Pulmonary artery endothelial cell (primary cell): Measurements from ENCODE around the gene COL17A1. TPM values are rescaled to one million over a fixed set of nuclear protein-coding genes. Genes with fewer than 3 reads are reported as not detected.

ENCODE experiments used
- DNase-seq: peaks from one replicate; pipeline ENCODE4 v3.0.0-alpha.2; 2011; ENCODE audit warnings: low read depth, low spot score
- total RNA-seq: library from RNA; depleted of rRNA; stranded (reverse); fragments of >200 nt; gene quantifications from 2 replicates; pipeline ENCODE4 v1.2.3, GENCODE V29; 2014

Gene COL17A1
- total RNA-seq, 1 donor from 2014 or later, result 2.2 TPM

DNA sequence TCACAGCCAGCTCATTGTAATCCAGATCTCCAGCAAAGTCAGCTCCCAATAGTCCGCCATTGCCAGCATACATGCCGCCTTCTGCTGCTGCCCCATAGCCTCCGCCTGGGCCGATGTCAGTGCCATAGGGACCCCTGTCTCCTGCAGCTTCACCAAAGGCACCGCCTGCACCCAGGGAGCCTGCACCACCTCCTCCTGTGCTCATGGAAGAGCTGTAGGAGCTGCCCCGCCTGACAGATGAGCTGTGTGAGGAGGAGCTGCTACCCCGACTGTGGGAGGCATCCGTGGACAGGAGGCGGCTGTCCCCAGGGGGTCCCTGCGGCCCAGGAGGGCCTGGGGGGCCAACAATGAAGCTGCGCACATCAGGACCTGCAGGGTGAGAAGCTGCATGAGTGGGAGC is 51.7 kb downstream of the COL17A1 start:
- no peak for DNase-seq

DNA sequence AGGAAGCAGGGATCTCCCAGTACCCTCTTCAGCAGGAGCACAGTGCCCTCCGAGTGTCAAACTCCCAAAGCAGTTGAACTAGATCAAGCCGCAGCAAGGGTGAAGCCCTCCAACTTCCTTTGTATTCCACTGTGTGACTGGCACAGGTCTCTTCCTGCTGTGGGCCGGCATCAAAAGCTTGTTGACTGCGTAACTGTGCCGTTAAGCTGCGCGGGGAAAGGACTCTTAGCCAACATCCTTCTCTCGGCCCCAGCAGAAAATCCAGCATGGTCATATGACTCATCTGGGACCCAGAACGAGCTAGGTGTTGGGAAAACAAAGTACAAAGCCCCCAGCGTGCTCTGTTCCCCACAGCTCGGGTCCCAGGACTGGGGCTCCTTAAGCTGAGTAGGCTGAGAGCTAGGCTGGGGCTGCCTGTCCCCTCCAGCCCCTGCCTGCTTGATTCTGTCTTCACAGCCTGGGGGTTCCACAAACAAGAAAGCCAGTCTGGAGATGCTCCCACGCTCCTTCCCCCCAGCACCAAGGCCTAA is 52.2 kb downstream of the COL17A1 start:
- DNase-seq, result no peak

DNA sequence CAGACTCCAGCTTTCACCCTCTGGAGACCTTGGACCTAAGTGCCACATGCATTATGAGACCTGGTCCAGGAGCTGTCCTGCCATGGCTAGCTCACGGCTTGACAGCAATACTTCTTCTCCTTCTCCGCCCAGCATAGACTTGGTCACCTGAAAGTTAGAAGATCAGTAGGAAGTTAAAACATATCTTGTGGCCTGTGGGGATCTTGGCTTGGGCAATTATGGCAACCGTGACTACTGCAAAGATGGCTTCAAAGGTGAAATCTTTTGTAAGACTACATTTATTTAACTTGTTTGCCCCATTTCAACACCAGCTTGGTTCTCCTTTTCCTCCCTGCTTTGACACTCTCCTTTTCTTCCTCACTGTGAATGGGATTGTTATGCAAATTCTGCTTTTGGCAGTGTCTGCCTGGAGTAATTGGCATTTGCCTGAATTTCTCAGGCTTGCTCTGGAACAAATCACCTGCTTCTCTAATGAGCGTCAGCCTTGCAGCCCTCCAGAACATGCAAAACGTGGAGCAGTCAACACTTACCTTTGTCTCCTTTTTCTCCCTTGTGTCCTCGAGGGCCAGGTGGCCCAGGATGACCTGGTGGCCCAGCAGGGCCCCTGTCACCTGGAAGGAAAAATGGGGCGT is 53.4 kb downstream of the COL17A1 start:
- DNase-seq, result no peak

DNA sequence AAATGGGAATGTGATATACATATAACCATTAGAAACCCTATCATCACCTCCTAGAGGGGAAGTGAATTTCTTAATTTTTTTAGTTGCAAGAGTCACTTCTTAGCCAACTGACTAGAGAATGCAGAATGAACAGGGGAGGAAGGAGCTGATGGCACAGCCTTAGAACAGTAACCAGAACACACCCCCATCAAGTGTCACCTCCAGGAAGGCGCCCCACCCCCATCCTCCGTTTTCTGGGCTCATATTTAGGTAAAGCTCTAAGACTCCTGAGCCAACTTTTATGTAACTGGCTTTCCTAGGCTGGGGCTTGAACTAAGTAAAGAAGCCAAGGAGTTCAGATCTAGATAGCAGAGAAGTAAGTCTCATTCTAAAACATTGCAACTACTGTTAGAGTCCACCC is 54.0 kb downstream of the COL17A1 start:
- DNase-seq, result no peak

DNA sequence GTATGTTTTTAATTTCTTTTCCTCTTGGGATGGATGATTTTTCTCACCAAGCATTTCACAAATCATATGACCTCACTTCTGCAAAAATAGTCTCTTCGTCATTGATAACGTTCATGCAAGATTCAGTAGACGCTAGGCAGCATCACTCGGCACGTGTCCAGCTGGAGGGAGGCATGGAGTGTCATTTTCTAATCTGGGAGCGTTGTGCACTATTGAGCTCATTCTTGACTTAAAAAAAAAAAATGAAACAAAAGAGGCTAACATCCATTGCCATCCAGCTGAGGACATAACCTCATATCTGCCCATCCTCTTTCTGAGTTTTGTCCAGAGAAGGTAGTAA is 56.2 kb downstream of the COL17A1 start:
- no peak for DNase-seq

DNA sequence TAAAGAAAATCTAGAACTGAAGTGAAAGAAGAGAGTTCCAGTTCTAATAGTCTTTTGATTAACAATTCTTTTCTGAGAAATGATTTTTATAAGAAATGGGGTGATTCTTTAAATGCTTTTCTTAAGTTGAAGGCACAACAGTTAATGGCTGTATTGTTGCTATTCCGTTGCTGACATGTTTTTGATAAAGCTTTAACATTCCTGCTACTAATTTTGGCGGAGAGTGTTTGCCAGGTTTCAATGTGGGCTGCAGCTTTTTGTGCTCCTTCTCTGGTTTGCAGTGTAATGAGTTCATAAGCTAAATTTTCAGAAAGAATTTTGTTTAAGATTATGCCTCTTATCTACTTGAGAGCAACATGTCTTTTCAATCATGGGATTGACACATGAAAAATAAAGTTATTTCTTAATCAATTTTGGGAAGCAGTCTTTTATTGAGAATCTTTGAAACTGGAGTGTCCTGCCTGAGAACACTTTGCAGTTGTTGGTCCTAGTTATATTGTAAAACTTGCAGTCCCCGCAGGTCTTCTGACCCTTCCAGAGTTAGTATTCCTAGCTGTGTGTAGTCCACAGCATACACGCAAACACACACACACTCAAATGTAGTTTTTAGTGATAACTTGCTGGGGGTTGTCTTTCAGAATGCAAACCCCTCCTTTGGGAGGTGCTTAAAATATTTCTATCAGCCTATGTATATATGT is 56.7 kb downstream of the COL17A1 start:
- no peak for DNase-seq

DNA sequence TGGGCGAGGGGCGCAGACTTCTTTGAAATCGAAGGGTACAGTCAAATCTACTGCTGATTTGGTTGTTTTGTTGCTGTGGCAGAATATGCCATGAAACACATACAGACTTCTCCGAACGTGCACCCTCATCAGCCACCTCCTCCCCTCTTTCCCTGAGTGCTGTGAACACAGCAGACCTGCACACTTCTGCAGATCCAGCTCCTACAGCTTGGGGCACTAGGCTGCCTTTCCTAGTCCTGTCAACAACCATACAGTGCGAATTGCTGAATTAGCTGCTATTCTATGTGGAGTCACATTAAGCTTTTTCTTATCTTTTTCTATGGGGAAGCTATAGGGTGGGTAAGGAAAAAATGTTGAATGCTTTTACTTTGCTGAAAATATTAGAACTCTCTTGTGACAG is 57.5 kb downstream of the COL17A1 start:
- no peak for DNase-seq

DNA sequence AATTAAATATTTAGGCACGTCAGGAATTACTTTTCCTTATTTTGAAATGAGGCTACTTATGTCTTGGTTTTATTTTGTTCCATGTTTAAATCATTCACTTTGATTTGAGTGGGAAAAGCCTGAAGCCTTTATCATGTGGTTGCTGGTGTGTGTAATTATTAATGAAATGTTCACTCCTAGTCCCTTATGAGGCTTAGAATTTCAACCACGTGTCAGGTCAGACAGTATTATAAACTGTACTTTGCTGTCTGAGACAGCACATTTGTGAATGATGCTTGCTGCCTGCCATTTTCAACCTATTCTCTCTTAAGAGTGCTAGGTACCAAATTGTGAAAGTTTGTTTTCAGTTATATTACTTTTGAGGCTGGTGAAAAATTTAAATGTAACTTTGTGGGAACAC is 58.9 kb downstream of the COL17A1 start:
- DNase-seq, result no peak

DNA sequence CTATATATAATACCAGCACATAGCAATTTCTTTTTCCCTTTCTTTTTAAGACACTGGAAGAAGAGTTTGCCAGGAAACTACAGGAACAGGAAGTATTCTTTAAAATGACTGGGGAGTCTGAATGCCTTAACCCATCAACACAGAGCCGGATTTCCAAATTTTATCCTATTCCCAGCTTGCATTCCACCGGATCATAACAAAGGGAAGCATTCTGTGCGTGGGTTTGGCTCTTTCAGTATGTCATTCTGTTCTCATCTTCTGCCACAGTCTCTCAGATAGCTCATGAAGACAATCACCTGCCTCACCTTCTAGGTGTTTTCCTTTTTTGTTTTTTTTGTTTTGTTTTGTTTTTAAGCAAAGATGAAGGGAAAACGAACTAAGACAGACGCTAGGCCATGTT is 60.2 kb downstream of the COL17A1 start:
- no peak for DNase-seq

DNA sequence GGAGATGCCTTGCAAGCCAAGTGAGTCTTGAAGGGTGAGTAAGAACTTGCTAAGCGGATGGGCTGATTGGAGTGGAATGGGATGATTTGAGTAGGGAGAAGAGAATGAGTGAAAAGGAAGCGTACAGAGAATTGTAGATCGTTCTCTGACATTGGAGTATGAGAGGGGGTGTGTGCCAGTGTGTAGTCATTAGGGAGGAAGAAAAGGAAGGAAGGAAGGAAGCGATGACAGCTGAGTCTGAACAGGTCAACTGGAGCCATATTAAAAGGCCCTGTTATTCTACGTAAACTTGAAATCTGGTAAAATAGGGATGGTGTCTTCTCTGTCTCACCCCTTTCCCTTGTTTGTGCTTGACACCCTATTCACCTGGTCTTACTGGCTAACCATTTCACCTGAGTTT is 63.7 kb downstream of the COL17A1 start:
- no peak for DNase-seq

DNA sequence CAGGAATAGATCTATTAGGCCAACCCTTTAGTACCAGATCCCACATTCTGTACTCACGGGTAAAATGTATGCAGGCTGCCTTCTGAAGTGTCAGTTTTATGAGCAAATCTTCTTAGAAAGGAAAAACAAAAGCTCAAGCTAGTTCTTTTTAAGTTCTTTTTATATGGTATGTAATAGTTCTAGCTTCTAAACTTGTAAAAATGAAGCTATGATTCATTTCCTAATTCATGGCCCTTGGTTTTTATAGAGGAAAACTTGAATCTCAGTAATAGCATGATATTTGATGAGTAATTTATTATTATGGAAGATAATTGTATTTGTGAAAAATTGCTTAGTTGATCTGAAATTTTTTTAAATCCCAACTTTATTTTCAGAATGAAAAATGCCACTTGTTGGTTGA is 64.4 kb downstream of the COL17A1 start:
- DNase-seq, result no peak

DNA sequence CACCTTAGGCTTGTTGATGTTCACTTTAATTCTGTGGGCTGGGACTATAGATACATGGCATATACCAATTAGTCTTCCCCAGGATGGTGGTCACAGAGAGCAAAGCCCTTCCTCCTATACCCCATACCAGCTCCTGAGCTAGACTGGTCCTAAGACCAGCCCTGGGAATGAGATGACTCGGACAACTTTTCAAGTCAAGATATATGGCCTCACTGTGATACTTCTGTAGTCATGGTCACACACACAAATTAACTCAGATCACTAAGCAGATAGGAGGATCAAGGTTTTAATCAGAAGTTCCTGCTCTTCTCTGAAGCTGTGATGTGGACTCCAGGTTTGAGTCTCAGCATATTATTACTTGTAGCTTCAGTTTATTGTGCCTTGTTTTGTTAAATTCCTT is 65.7 kb downstream of the COL17A1 start:
- DNase-seq, result no peak

DNA sequence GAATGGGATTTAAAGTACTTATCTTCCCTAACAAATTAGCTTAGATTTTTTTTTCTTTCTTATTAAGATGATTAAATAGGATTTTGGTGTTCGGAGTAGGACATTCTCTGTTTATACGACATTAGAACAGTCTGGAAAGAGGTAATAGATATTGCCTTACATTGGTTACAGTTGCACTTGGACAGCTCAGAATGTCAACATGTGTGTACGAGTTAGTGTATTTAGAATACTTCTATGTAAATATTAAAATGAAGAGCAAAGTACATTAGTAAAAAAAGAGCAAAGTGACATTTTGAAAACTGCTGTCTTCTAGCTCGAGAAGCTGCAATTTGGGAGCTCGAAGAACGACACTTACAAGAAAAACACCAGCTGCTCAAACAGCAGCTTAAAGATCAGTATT is 67.2 kb downstream of the COL17A1 start:
- no peak for DNase-seq

DNA sequence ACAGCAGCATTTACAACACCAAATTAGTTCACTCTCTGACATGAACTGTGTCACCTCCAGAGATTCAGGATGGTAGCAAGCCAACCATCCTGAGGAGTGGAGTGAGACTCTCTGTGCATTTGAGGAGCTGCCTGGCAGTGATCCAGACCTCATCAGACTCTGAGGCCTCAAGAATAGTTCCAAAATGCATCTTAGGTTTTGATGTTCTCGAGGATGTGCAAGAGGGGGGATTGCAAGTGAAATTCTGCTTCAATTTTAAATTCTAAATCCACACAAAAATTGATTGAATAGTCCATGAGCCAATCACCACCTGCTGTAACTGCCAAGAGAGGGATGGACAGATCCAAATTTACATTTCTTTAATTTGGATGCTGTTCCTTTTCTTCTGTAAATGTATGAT is 69.0 kb downstream of the COL17A1 start:
- no peak for DNase-seq

DNA sequence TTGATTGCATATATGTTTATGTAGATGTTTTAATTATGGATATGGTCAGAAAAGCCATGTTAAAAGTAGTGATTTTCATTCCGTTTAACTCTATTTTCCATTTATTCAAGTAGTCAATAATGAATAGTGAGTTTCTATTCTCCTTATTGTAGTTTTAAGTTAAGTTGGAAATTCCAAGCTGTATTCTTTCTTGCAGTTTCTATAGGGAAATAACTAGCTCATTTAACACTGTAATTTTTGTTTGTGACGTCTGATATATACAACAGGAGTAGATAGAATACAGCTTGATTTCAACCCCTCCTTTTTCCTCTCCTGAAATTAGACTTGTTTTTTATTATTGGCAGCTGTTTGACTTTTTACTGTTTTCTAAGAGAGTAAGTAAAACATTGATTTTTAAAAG is 71.5 kb downstream of the COL17A1 start:
- DNase-seq, result no peak

DNA sequence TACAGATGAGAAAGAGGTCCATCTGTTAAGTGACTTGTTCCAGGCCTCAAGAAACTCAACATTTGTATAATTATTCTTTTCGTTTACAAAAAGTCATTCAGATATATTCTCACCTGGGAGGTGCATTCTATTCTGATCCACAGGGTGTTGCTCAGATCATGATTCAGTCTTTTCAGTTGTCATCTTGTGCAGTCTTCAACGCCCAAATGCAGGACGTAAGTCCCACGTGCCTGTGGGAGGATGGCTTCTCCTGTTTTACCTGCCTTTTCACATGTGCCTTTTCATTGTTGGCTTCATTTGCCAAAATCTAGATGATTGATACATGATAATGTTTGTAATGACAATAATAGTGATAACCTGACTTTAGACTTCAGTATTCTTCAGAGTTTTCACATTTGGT is 72.2 kb downstream of the COL17A1 start:
- DNase-seq, result no peak

DNA sequence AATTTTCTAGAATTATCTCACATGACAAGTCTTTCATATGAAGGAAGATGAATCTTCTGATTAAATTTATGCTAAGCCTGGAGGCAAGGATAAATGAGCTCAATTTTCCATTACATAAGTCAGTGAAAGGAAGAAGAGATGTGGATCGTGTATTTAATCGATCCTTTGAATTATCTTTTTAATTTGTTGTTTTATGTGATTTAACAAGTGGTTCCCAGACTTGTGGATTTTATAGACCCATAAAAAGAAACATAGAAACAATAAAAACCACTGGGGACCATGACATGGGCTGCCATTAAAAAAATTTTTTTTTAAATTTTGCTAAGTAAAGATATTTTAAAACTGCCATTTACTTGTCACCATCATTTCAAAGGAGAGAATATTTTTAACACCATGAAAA is 73.8 kb downstream of the COL17A1 start:
- DNase-seq, result no peak

DNA sequence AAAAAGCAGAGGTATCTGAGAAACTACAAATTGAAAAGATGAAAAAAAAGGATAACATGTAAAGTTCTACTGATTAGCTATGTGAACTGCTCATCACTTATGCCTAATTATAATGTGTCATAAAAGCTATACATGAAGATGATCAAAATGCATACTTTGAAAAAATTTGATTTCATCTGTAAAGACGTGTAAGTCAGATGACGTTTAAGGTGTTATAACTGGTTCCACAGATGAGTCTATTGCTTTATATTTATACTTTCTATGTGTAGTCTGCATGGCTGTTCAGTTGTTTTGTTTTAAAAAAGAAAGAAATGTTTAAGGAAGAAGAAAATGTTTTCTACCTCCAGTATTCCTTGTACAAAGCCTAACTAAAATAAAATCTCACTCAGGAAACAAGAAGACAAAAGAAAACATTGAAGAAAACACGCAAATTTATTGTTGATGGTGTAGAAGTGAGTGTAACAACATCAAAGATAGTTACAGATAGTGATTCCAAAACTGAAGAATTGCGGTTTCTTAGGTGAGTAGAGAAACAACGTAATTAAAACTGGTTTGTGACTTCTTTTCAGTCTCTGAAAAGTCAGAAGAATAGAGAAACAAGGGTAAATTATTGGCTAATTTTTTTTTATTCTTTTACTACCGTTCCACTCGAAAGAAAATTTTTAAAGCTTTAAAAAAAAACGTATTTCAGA is 80.4 kb downstream of the COL17A1 start:
- DNase-seq, result no peak

DNA sequence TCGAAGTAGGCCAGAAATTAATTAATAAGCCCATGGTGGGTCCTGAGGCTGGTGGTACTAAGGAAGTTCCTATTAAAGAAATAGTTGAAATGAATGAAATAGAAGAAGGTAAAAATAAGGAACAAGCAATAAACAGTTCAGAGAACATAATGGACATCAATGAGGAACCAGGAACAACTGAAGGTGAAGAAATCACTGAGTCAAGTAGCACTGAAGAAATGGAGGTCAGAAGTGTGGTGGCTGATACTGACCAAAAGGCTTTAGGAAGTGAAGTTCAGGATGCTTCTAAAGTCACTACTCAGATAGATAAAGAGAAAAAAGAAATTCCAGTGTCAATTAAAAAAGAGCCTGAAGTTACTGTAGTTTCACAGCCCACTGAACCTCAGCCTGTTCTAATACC is 82.8 kb downstream of the COL17A1 start:
- DNase-seq, result no peak

DNA sequence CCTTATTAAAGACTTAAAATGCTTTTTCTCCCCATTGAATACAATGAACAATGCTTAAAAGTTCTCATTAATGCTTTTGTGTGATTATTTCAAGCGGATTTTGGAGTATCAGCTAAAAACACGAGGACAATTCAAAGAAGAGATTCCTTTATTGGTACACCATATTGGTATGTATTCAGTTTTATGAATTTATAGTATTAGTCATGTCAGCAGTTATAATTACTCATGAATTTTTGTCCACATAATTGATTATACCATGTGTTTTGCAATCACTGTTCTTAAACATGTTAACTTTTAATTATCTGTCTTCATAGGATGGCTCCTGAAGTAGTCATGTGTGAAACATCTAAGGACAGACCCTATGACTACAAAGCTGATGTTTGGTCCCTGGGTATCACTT is 86.9 kb downstream of the COL17A1 start:
- no peak for DNase-seq

DNA sequence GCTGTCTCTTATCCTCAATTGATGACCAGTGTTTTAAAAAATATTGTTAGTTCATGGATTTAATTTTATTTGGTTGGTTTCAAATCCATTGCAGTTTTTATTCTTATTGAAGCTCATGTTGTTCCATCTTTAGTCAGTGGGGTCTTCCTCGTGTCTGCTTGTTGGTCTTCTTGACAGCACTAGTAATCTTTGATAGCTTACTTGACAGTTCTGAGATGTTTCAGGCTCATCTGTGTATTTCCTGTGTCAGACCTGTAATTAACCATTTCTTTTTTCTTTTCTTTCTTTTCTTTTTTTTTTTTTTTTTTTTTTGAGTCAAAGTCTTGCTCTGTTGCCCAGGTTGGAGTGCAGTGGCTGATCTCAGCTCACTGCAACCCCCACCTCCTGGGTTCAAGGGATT is 90.5 kb downstream of the COL17A1 start:
- DNase-seq, result no peak

DNA sequence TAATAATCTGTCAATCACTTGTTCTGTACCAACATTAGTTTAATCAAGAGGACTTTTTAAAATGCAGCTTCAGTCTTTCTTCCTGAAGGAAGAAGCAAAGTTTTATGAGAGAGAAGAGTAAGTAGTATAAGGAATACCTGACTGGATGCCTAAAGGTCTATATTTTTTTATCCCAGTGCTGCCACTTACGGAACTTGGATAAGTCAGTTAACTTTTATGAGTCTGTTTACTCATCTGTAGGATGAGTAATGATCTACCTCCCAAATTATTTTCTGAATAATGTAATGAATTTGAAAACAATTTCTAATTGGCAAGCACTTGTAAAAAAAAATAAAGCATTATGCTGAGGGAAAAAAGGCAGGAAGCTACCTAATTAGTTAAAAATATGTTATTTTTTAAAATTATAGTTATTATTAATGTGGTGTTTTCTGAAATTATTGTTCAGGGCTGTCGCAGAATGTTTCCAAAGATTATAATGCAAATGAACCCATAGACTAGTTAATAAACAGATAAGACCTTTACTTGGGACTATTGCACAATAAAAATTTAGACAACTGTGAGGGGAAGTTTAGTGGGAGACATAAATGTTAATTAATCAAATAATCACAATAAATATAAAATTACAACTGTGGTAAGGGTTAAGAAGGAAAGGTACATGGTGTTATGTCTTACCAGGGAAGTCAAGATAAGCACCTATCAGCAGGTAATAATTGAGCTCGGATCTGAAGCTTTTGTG is 94.1 kb downstream of the COL17A1 start:
- no peak for DNase-seq
